Natural killer cell treated with Interleukin-12 subunit alpha and Interleukin-12 subunit beta and Interleukin-15 and Interleukin-18, amount 100 ng/mL, for 72 hours (primary cell): ENCODE measurements around the gene SMO. TPM values are rescaled to one million over a fixed set of nuclear protein-coding genes. Genes with fewer than 3 reads are reported as not detected.

Experiments used
- ATAC-seq, 2 donors: fragments of 150-1000 bp; cut with Tn5 transposase in 1 of 2; sonication (Bioruptor Pico), chemical (Tn5 transposase) in 1 of 2; 2 replicates each; pipeline ENCODE4 v1.10.0; 2021
- DNase-seq: peaks from one replicate; pipeline ENCODE4 v3.0.0; 2022; ENCODE audit warnings: low spot score
- H3K27ac Mint-ChIP-seq, 2 donors: 1 replicate in 1 of 2; 2 replicates in 1 of 2; pipeline ENCODE4 v1.8.0; 2022; ENCODE audit warnings: mixed read lengths in 2 of 2, mild to moderate bottlenecking in 1 of 2, moderate library complexity in 1 of 2
- H3K27me3 Mint-ChIP-seq, 2 donors: 1 replicate in 1 of 2; 2 replicates in 1 of 2; pipeline ENCODE4 v1.8.0; 2022; ENCODE audit warnings: mixed read lengths in 2 of 2
- H3K36me3 Mint-ChIP-seq: one replicate; pipeline ENCODE4 v1.8.0; 2022; ENCODE audit warnings: mixed read lengths
- H3K4me1 Mint-ChIP-seq, 2 donors: 1 replicate in 1 of 2; 2 replicates in 1 of 2; pipeline ENCODE4 v1.8.0; 2022; ENCODE audit warnings: low read depth in 2 of 2, mixed read lengths in 2 of 2, mild to moderate bottlenecking in 1 of 2
- H3K4me3 Mint-ChIP-seq: one replicate; pipeline ENCODE4 v1.8.0; 2022; ENCODE audit warnings: mixed read lengths
- H3K9me3 Mint-ChIP-seq: 2 replicates; pipeline ENCODE4 v1.8.0; 2022; ENCODE audit warnings: mixed read lengths
- total RNA-seq, 2 donors: library from RNA; stranded (reverse); gene quantifications; one replicate each; pipeline ENCODE4 v1.2.3, GENCODE V29; 2022

The SMO gene
- total RNA-seq, 2 donors from 2014 or later = 0.39 to 0.69 TPM

GRCh38 chr7:129186749-129187260, 1.6 kb upstream of the SMO start:
- no peaks in the 10 kb centered on the region for H3K9me3 Mint-ChIP-seq
- ATAC-seq (no peak), DNase-seq (no peak)
- peaks cover 32 to 41% of the 10 kb centered on the region in 2 donors for H3K27me3 Mint-ChIP-seq
- H3K4me3 Mint-ChIP-seq = no peak overlapping the region
- H3K36me3 Mint-ChIP-seq = peaks cover 6% of the 10 kb centered on the region
- H3K27ac Mint-ChIP-seq = no peak overlapping the region
- H3K4me1 Mint-ChIP-seq = peaks cover 7 to 9% of the 10 kb centered on the region in 2 donors

DNA sequence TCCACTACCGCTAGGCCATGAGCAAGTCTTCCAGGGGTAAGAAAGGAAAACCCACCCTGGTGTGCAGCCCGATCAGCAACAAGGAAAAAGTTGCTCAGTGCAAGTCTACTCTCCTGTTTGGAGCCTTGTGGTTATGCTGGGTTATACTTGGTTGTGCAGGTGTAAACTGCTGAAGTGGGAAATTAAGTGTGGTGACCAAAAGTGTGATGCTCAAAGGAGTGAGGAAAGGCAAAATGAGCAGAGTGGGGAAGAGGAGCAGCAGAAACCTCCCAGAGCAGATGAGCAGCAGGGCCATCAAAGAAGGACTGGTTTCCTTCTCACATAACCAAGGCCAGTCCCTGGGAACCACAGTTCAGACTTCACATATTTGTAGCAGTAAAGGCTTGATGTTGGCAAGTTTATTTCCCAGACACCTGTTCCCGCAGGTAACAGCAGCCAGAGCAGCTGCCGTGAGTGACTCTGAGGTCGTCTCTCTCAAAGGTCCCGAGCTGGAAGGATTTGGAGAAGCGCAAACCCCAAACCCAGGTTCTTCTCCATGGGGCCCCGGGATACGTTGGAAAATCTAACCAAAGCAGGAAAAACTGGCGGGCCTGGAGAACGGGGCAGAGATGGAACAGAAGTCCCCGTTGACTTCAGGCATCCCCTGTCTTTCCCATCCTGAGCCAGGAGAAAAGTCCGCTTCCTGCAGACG, 607 bp upstream of the SMO start:
- H3K27me3 Mint-ChIP-seq = peaks cover 41 to 51% of the 10 kb centered on the region in 2 donors
- no peaks in the 10 kb centered on the region for H3K9me3 Mint-ChIP-seq

DNA sequence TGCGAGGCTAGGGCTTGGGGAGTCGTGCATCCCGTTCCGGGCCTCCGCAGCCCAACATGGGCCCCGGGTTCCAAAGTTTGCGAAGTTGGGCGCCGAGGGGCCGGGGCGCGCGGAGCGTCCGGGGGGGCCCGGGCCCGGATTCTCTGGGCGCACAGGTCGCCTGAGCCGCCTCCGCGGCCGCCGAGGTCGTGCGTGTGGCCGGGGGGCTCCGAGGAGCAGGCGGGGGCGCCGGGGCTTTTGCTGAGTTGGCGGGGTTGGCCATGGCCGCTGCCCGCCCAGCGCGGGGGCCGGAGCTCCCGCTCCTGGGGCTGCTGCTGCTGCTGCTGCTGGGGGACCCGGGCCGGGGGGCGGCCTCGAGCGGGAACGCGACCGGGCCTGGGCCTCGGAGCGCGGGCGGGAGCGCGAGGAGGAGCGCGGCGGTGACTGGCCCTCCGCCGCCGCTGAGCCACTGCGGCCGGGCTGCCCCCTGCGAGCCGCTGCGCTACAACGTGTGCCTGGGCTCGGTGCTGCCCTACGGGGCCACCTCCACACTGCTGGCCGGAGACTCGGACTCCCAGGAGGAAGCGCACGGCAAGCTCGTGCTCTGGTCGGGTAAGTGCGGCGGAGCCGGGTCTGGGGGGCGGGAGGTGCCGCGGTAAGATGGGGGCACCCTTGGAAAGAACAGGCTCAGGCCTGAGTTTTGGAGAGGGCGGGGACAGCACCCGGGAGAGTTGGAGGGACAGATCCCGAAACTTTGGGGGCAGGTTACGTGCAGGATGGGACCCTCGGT, 643 bp downstream of the SMO start:
- H3K36me3 Mint-ChIP-seq = peaks cover 6% of the 10 kb centered on the region

More for the DNA sequence above, 607 bp upstream of the SMO start:
- DNase-seq = no peak
- H3K27ac Mint-ChIP-seq = no peak overlapping the region
- H3K4me3 Mint-ChIP-seq = peak overlapping the region; percentile 60
- no peak for ATAC-seq
- peaks cover 6% of the 10 kb centered on the region for H3K36me3 Mint-ChIP-seq
- peaks cover 7 to 9% of the 10 kb centered on the region in 2 donors for H3K4me1 Mint-ChIP-seq

DNA sequence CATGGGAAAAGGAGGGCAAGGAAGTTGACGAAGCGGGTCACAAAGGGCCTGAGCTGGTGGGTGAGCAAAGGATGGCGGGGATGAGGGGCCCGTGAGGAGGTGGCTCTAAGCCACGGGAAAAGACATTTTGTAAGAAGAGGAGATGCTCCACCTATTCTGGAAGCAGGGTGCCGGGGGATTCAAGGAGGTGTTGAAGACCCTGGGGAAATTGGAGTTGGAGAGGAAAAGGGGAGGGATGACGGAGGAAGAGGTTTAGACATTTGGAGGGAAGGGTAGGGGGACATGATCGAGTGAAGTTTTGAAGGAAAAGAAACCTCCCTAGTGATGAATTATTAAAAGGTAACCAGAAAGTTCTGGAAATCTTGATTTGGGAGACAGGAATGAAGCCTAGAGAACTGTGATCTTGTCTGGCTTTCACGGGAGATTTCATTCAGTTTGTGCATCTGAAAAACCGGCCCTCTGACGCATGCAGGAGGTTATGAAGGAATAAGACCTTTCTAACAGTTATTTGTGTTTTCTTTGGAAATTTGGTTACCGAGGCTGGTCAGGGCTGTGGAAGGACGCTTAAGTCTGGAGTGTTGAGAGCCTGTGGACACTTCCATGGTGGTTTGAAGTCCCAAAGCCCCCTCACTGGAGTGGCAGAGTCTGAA, 1.4 kb downstream of the SMO start:
- Mint-ChIP-seq H3K4me1 (peaks cover 7 to 11% of the 10 kb centered on the region in 2 donors), H3K36me3 (peaks cover 6% of the 10 kb centered on the region), H3K27ac (no peak overlapping the region), H3K4me3 (peak overlapping the region; percentile 26), H3K9me3 (no peaks in the 10 kb centered on the region), H3K27me3 (peaks cover 44 to 51% of the 10 kb centered on the region in 2 donors)
- no peak for DNase-seq
- ATAC-seq = peak in 1 of 2 donors; percentile 18

More for the DNA sequence above, 643 bp downstream of the SMO start:
- H3K4me3 Mint-ChIP-seq = peak overlapping the region; percentile 26
- ATAC-seq (peak; percentile 14 to 64), DNase-seq (no peak)
- no peak overlapping the region for H3K27ac Mint-ChIP-seq
- peaks cover 44 to 51% of the 10 kb centered on the region in 2 donors for H3K27me3 Mint-ChIP-seq
- H3K4me1 Mint-ChIP-seq = peaks cover 7 to 11% of the 10 kb centered on the region in 2 donors
- no peaks in the 10 kb centered on the region for H3K9me3 Mint-ChIP-seq

DNA sequence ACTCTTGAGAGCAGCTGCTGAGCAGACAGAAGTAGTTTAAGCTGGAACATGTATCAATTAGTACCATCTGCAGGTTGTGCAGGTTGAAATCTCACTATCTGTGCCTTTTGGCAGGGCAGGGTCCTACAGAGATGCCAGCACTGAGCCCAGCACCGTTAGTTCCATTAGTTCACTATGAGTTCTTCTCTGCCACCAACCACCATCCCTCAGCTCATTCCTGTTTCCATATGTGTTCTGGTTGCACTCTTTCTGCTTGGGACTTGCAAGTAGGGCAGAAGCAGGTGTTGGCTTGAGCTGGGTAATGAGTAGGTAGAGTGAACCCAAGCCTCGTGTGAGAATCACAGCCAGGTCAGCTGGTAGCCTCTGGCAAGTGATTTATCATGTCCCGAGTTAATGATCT, 2.8 kb downstream of the SMO start:
- Mint-ChIP-seq H3K27ac (no peak overlapping the region), H3K36me3 (peaks cover 6% of the 10 kb centered on the region), H3K27me3 (peaks cover 36 to 43% of the 10 kb centered on the region in 2 donors), H3K4me3 (no peak overlapping the region), H3K4me1 (peaks cover 7 to 11% of the 10 kb centered on the region in 2 donors), H3K9me3 (no peaks in the 10 kb centered on the region)
- ATAC-seq (no peak), DNase-seq (no peak)

DNA sequence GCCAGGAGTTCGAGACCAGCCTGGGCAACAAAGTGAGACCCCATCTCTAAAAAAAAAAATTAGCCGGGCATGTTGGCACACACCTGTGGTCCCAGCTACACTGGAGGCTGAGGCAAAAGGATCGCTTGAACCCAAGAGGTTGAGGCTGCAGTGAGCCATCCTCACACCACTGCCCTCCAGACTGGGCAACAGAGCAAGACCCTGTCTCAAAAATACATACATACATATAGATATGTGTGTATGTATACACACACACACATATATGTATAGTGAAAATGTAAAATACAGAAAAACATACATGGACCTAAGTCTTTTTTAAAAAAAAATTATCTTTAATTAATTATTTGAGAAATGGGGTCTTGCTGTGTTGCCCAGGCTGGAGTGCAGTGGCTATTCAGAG, 5.5 kb downstream of the SMO start:
- H3K4me1 Mint-ChIP-seq = peaks cover 7 to 11% of the 10 kb centered on the region in 2 donors
- H3K27ac Mint-ChIP-seq = no peak overlapping the region
- peaks cover 32 to 38% of the 10 kb centered on the region in 2 donors for H3K27me3 Mint-ChIP-seq
- DNase-seq (no peak), ATAC-seq (no peak)
- H3K4me3 Mint-ChIP-seq = no peak overlapping the region
- no peaks in the 10 kb centered on the region for H3K9me3 Mint-ChIP-seq
- no peaks in the 10 kb centered on the region for H3K36me3 Mint-ChIP-seq

DNA sequence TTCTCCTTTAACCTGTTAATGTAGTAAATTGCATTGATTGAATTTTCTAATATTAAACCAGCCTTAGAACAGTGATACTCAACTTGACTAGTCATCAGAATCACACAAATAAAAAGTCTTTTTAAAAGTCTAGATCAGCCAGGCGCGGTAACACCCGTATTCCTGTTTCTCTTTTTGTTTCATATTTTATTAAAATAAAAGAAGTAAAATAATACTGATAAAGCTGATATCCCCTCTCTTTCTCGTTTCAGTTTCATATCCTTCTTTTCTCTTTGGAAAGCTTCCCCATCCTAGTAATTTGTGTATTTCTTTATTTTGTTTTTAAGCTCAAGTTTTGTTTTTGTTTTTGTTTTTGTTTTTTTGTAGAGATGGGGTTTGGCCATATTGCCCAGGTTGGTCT, 9.3 kb downstream of the SMO start:
- peaks cover 0 to 6% of the 10 kb centered on the region in 2 donors for H3K4me1 Mint-ChIP-seq
- ATAC-seq (no peak), DNase-seq (no peak)
- no peak overlapping the region for H3K27ac Mint-ChIP-seq
- no peak overlapping the region for H3K4me3 Mint-ChIP-seq
- H3K9me3 Mint-ChIP-seq = no peaks in the 10 kb centered on the region
- no peaks in the 10 kb centered on the region for H3K36me3 Mint-ChIP-seq
- H3K27me3 Mint-ChIP-seq = peaks cover 7 to 13% of the 10 kb centered on the region in 2 donors

DNA sequence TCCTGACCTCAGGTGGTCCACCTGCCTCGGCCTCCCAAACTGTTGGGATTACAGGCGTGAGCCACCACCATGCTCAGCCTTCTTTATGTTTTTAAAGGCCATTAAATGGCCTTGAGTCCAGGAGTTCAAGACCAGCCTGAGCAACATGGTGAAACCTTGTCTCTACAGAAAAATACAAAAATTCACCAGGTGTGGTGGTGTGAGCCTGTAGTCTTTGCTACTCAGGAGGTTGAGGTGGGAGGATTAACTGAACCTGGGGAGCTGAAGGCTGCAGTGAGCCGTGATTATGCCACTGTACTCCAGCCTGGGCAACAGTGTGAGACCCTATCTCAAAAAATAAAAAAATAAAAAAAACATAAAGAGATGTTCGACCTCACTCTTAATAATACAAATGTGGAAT, 11.0 kb downstream of the SMO start:
- DNase-seq (no peak), ATAC-seq (no peak)
- Mint-ChIP-seq H3K9me3 (no peaks in the 10 kb centered on the region), H3K4me1 (peaks cover 0 to 4% of the 10 kb centered on the region in 2 donors), H3K4me3 (no peak overlapping the region), H3K27me3 (peaks cover 3 to 16% of the 10 kb centered on the region in 2 donors), H3K36me3 (no peaks in the 10 kb centered on the region), H3K27ac (no peak overlapping the region)

GRCh38 chr7:129202058-129202777, 13.8 kb downstream of the SMO start:
- Mint-ChIP-seq H3K4me3 (no peak overlapping the region), H3K36me3 (no peaks in the 10 kb centered on the region), H3K27ac (no peak overlapping the region), H3K9me3 (no peaks in the 10 kb centered on the region), H3K4me1 (peaks cover 0 to 4% of the 10 kb centered on the region in 2 donors), H3K27me3 (peaks cover 3 to 16% of the 10 kb centered on the region in 2 donors)
- ATAC-seq (no peak), DNase-seq (no peak)

GRCh38 chr7:129203050-129203741, 14.8 kb downstream of the SMO start:
- peaks cover 3 to 12% of the 10 kb centered on the region in 2 donors for H3K27me3 Mint-ChIP-seq
- ATAC-seq (no peak), DNase-seq (no peak)
- no peak overlapping the region for H3K4me3 Mint-ChIP-seq
- peaks cover 0 to 4% of the 10 kb centered on the region in 2 donors for H3K4me1 Mint-ChIP-seq
- no peaks in the 10 kb centered on the region for H3K9me3 Mint-ChIP-seq
- no peaks in the 10 kb centered on the region for H3K36me3 Mint-ChIP-seq
- no peak overlapping the region for H3K27ac Mint-ChIP-seq

DNA sequence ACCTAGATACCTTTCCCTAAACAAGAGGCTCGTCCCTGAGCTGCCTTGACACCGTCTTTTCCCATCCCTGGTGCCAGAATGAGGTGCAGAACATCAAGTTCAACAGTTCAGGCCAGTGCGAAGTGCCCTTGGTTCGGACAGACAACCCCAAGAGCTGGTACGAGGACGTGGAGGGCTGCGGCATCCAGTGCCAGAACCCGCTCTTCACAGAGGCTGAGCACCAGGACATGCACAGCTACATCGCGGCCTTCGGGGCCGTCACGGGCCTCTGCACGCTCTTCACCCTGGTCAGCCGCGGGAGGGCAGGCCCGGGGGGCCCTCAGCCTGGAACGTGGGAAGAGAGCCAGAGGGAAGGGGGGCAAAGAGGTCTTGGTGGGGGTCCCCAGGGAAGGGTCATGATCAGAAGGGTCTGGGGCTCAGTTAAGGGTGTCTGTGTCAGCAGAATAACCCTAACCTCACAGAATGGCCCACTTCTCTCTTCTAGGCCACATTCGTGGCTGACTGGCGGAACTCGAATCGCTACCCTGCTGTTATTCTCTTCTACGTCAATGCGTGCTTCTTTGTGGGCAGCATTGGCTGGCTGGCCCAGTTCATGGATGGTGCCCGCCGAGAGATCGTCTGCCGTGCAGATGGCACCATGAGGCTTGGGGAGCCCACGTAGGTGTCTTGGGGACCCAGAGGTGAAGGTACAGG, 16.8 kb downstream of the SMO start:
- peaks cover 3 to 7% of the 10 kb centered on the region in 2 donors for H3K27me3 Mint-ChIP-seq
- no peaks in the 10 kb centered on the region for H3K36me3 Mint-ChIP-seq
- H3K9me3 Mint-ChIP-seq = no peaks in the 10 kb centered on the region
- no peaks in the 10 kb centered on the region for H3K4me1 Mint-ChIP-seq
- DNase-seq = no peak
- no peak overlapping the region for H3K27ac Mint-ChIP-seq
- no peak overlapping the region for H3K4me3 Mint-ChIP-seq
- ATAC-seq = peak in 1 of 2 donors; percentile 41

DNA sequence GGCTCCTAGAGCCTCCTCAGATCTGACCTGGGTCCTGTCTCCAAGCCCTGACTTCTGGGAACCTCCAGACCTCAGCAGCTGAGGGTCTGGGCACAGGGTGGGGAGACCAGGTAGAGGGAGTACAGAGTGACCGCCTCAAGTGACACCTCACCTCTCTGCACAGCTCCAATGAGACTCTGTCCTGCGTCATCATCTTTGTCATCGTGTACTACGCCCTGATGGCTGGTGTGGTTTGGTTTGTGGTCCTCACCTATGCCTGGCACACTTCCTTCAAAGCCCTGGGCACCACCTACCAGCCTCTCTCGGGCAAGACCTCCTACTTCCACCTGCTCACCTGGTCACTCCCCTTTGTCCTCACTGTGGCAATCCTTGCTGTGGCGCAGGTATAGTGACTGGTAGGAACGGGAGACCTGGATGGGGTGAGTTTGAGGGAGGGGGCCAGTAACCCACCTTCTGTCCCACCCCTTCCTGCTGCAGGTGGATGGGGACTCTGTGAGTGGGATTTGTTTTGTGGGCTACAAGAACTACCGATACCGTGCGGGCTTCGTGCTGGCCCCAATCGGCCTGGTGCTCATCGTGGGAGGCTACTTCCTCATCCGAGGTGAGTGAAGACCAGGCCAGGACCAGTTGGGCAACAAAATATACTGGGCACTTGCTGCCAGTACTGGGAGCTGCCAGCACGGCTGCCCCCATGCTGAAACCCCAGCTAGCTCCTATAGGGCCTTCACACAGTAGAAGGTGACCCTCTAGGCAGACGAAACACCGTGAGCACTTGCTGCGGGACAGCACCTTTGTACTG, 17.8 kb downstream of the SMO start:
- Mint-ChIP-seq H3K4me3 (no peak overlapping the region), H3K9me3 (no peaks in the 10 kb centered on the region), H3K36me3 (no peaks in the 10 kb centered on the region), H3K27ac (no peak overlapping the region), H3K27me3 (peaks cover 3 to 7% of the 10 kb centered on the region in 2 donors), H3K4me1 (no peaks in the 10 kb centered on the region)
- ATAC-seq (no peak), DNase-seq (no peak)
